GM18508 (cell line): ENCODE measurements around the gene SARDH.

Source experiments
- ATAC-seq: cut with Tn5 transposase; IDR thresholded peaks from one replicate; pipeline ENCODE4 v1.9.1; 2021; ENCODE audit warnings: moderate number of reproducible peaks; ENCODE audit not compliant: insufficient read depth, unreplicated experiment

Gene SARDH

DNA sequence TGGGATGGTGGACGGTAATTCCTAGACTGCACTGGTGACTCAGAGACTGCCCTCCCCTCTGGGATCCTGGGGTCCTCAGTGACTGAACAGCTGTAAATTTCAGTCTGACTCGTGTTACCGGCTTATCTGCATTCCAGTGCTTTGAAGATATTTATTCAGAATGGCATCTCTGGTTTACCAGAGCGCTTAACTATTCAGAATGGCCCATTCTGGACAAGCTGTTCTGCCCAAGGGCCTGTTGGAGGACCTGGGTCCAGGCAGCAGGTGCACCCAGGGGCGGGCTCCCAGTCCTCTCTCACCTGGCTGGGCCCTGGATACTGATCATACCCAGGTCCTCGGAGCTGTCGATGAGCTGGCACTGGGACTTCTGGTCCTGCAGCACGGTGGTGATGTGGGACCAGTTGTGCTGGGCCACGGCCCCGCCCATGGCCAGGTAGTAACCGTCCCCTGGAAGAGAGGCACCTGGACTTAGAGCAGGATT lies 48.0 kb downstream of the SARDH start:
- ATAC-seq, result no peak

- ATAC-seq, result no peak
Measured at GRCh38 chr9:133689151-133689763, 48.9 kb downstream of the SARDH start.

DNA sequence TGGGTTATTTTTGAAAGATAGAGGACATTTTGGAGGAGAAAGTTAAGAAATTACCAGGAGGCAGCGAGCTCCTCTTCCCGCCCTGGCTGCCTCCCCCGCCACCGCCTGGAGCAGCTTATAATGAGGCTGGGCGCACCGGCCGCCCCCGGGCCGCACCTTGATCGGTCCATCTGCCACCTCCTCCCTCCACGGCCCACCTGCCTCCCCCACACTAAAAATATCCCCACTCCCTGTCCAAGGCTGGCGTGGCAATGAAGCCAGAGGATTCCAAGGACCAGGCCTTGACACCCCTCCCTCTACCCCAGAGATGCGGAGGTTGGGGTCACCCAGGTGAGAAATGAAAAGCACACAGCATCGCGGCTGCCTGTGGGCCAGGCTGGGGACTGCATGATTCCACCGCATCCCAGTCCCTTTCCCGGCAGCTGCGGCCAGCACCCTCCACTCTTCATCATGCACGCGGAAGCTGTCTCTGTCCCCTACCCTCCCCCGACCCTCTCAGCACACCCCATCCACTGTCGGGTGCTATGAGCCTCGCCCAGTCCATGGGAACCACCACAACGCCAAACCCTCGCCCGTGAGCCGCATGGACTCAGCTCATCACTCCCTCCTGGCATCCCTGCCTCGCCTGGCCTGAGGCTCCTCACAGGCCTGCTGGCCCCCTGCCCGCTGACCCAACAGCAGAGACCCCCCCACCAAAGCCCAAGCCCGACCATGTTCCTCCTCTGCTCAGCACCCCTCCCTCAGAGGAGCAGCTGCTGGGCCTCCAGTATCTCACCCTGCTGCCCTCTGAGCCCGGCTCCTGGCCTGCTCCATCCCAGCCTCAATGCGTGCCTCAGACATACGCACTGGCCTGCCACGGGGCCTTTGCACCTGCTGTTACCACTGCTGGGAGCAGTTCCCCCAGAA lies 50.0 kb downstream of the SARDH start:
- ATAC-seq, result no peak

DNA sequence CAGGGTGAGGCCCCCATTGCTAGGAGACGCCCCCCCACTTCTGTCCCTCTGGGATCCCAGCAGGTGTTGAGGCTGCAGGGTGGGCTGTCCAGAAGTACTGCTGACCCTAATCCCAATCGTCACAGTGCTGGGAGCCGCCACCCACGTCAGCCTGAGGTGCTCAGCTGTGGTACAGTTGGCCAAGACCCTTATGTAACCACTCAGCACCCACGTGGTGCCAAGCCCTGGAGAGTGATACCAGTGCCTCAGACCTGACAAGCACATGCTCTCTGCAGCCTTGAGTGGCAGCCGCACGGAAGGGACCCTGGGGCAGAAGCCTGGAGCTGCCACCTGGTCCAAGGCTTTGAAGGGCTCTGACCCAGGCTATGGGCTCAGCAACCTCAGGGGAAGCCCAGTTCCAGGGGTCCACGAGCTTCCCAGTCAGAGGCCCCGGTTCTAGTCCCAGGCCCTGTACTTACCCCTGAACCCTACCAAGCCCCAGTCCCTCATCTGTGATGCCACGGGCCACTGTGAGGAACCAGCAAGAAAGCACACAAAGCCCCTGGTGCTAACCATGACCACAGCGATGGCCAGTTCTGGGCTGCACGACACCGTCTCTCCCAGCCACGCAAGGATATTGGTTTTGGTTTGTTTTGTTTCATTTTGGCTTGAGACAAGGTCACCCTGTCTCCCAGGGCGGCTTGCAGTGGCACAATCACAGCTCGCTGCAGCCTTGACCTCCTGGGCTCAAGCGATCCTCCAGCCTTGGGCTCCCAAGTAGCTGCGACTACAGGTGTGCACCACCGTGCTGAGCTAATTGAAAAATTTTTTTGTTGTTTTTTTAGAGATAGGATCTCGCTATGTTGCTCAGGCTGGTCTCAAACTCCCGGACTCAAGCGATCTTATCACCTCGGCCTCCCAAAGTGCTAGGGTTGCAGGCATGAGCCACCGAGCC lies 51.2 kb downstream of the SARDH start:
- ATAC-seq, result no peak

DNA sequence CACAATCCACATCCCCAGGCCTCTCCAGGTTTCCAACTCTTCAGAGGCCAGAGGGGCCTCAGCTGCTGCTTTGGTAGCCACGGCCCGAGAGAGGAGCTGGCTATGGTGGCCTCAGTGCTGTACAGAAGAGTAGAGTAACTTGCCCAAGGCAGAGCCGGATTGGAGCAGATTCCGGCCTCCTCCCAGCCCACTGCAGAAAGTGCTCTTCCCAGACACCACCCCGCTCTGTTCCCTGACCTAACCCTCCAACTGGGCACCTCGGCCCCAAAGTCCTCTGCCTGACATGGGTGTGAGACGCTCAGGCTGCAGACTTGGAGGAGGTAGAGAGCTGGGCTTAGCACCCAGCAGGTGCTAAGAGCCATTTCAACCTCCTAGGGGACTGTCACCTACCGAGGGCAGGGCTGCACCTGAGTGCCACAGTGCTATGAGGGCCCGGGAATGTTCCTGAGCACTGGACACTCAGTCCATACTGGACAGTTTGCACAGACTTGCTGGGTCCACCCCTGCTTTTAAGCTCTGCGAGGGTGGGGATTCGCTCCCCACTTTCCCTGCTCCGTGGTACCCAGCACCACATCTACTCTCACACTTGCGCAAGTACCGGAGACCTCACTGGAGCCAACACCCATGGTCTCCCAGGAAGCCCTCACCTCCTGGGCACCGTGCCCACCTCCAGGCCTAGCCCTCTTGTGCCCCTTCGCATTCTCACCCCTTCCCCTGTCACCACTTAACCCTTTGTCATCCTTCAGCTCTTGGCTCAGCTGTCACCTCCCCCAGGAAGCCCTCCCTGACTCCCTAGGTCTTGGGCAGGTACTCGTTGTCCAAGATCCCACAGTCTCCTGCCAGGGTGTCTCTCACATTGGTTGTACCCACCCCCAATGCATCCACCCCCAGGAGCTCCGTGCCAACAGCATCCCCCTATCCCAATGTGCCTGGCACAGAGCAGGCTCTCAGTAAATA lies 52.2 kb downstream of the SARDH start:
- ATAC-seq, result no peak

DNA sequence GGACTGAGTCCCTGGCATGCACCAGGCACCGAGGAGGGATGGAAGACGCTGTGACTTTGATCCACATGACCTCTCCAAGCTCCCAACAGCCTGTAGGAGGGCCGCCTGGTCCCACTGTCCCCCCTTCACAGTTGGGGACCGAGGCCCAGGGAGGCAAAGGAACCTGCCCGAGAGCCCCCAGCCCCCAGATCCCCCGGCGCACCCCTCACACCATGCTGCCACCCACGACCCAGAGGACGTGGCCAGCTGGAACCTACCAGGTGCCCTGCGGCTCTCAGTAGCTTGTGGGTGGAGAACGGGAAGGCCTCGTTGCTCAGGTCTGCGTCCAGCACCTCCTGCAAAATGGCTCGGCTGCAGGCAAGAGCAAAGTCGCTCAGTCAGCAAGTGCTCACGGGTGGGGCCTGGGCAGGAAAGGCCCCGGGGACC lies 53.2 kb downstream of the SARDH start:
- no peak for ATAC-seq

GRCh38 chr9:133684121-133684935 lies 53.8 kb downstream of the SARDH start:
- no peak for ATAC-seq

GRCh38 chr9:133683586-133684120 lies 54.5 kb downstream of the SARDH start:
- no peak for ATAC-seq

DNA sequence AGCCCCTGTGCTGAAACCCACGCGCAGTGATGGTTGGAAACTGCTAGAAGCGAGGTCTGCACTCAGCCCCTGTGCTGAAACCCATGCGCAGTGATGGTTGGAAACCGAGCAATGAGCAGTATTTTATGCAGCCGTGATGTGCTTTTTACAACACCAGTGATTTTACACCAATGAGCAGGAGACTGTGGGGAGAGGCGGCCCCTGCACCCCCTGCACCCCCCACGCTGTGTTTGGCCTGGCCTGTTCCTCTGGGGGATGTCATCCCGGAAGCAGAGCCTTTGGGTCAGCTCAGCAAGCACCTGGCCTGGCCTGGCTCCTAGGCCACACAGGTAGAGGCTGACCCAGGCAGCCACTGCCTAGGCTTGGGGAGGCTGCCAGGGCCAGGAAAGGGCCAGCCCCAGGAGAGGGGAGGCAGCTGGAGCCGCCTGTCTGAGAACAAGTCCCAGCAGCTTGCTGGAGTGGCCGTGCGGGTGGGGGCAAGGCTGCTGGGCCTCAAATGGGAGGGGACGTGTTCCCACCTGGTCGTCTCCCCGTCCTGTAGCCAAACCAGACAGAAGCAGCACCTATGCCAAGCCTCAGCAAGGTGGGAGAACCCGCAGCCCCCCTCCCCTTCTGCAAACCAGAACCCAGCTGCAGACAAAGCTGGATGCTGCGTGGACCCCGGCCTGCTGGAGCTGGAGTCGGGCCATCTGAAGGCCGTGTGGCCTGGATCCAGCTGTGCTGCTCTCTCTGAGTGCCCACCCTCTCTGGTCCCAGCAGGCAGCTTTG lies 55.1 kb downstream of the SARDH start:
- no peak for ATAC-seq

DNA sequence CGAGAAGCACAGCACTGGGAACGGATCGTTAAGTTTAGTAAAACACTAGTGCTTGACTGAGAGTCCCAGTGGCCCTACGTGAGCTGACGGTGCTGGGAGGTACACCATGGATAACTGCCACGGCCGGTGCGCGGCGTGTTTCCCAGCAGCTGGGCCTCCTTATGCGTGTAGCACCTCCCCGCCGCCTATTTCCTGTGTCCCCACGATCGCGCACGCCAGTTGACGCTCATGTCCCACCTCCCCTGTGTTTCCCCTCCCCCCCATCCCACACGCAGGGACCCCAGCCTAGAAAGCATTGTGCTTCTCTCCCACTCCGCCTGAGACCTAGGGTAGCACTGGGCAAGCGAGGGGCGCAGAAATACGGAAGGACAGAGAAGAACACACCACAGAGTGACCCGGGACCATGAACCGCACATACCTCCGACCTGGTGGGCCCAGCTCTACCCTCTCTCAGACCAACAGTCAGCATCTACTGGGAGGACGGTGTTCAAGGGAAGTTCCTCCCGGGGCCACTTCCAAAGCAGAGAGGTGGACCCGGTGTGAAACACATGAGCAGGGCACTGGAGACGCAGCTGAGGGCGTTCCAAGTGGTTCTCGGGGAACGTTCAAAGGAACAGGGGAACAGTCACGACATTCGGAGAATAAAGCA lies 56.4 kb downstream of the SARDH start:
- ATAC-seq, result no peak

- no peak for ATAC-seq
Measured at GRCh38 chr9:133680976-133681657, 57.0 kb downstream of the SARDH start.

GRCh38 chr9:133680250-133680975 lies 57.7 kb downstream of the SARDH start:
- ATAC-seq, result no peak

DNA sequence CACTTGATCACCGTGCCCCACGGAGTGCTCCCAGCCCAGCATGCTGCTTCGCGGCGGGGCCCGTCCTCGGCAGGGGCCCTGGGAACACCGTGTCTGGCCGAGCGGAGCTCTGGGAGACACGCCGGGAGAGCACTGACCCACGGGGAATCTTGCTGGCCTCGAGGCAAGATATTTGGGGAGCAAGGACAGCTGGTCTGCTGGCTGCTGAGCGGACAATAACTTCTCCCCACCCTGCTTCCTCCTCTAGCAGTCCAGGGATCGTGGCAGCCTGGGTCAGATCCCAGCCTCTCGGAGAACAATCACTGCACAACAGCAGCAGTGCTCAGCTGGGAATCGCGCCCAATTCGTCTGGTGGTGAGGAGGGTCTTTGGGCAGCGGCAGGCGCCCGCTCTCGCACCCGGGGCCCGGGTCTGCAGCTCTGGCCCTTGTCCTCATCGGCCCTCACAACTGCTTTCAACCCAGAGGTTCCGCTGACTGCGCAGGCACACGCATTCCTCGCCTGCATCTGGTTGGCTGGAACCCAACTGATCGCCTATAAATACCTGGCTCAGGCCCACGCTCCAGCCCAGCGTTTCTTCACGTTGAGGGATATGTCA lies 58.6 kb downstream of the SARDH start:
- ATAC-seq, result no peak

DNA sequence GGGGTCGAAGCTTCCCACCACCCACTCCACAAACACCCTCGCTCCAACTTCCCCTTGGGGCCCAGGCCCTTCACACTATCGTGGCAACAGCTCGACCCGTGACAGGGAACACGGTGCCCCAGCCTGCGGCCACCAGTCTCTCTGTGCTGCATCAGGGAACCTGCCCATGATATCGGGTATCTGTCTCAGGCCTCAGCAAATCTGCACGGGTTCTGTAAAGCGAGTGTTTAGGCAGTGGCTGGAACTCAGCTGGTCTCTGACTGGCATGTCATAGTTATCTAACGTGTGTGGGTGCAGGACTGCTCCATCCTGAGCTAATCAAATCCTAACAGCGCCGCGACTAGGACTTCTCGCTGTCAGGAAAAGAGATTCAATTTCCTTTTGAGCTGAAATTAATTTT lies 59.1 kb downstream of the SARDH start:
- no peak for ATAC-seq

DNA sequence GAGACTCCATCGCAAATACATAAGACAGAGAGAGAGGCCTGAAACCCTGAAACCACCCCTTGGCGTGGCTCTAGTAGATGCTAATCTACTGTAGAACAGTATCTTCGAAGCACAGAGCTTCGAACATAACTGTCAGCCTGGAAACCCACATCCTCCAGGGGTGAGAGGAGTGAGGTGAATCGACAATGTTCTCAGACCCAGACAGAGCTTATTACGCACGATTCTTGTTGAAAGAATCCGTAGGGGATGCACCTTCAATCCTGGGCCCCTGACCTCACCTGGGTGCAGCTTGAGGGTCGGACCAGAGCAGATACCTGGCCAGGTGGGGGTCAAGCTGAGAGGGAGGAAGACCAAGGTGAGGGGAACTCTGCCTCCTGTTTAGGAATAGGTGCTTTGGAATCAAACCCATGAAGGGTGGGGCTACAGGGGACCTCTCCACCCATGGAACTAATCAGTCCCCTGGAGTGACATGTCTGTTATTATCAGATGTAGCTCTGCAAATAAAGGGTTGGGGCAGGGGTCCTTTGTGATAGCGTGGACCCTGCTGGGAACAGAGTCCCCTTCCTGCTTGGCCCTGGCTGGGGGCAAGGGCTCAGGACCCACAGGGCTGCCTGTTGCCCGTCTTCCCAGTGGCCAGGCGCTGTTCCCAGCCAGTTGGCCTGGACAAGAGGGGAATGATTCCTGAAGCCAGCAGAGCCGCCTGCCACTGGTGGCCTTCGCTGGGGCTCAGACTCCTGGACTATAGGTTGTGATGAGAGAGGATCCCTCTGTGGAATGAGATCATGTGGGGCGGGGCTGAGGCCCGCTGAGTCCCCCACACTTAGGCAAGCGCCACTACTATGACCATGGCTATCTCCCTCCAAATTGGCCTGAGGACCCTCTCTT lies 60.8 kb downstream of the SARDH start:
- ATAC-seq, result no peak
